ENCODE measurements around the gene FLNB. TPM values are rescaled to one million over a fixed set of nuclear protein-coding genes. Genes with fewer than 3 reads are reported as not detected.

Gene FLNB
- total RNA-seq, 1 experiment from 2014 or later = 83.4 TPM

DNA sequence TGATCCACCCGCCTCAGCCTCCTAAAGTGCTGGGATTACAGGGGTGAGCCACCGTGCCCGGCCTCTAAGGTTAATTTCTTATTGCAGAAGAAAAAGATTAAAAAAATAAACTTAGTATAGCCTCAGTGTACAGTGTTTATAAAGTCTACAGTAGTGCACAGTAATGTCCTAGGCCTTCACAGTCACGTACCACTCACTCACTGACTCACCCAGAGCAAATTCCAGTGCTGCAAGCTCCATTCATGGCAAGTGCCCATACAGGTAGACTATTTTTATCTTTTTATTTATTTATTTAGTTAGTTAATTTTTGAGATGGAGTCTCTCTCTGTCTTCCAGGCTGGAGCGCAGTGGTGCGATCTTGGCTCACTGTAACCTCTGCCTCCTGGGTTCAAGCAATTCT is 3.2 kb upstream of the FLNB start:
- no peak overlapping the region for H2BK120ac ChIP-seq (ENCODE audit: low read depth, low read length, poor library complexity, severe bottlenecking)
- no peak overlapping the region for H2BK5ac ChIP-seq (ENCODE audit: insufficient read length, low read length)
- no peak for DNase-seq
- H3K9ac ChIP-seq (ENCODE audit: extremely low read depth, insufficient read length, low read length) = no peak overlapping the region
- Mint-ChIP-seq H3K4me3 (no peak overlapping the region), H3K9me3 (no peaks in the 10 kb centered on the region; a peak in 2 of 5 replicates), H3K36me3 (ENCODE audit: insufficient read depth in 1 of 3, low read depth in 3 of 3) (no peaks in the 10 kb centered on the region), H3K4me1 (peaks cover 7 to 11% of the 10 kb centered on the region in 2 experiments), H3K27ac (no peak overlapping the region), H3K27me3 (ENCODE audit: low read depth) (no peaks in the 10 kb centered on the region)
- H3K27ac ChIP-seq (ENCODE audit: insufficient read length, low read depth, low read length) = no peak overlapping the region
- no peaks in the 10 kb centered on the region for H3K79me1 ChIP-seq (ENCODE audit: insufficient read depth, low read depth, low read length, poor library complexity, severe bottlenecking)
- H2BK20ac ChIP-seq (ENCODE audit: low read depth, low read length, poor library complexity, severe bottlenecking) = no peak overlapping the region
- no peaks in the 10 kb centered on the region for H3K27me3 ChIP-seq (ENCODE audit: insufficient read depth, low read length)
- no peak overlapping the region for H3K4me2 ChIP-seq (ENCODE audit: insufficient read depth, insufficient read length, low read length)
- no CpG with 5 or more reads among the region's 6 CpGs for WGBS (ENCODE audit: extremely low coverage, insufficient read length, low lambda C conversion rate)
- H4K20me1 ChIP-seq (ENCODE audit: control insufficient read depth, insufficient read depth, insufficient read length) = no peaks in the 10 kb centered on the region
- peaks cover 10% of the 10 kb centered on the region for H3K23me2 ChIP-seq (ENCODE audit: insufficient read length, low read depth, low read length, poor library complexity, severe bottlenecking)
- H3K79me2 ChIP-seq (ENCODE audit: insufficient read depth, low read length) = peaks cover 11% of the 10 kb centered on the region; the same call in 1 of the 2 replicates
- H3K9me3 ChIP-seq (ENCODE audit: control insufficient read depth, low read depth, low read length) = no peaks in the 10 kb centered on the region
- H2AFZ ChIP-seq (ENCODE audit: low read length) = no peak overlapping the region
- H2AK5ac ChIP-seq (ENCODE audit: insufficient read length, low read length) = no peak overlapping the region
- H2BK12ac ChIP-seq (ENCODE audit: insufficient read length, low read depth, low read length) = no peak overlapping the region
- peaks cover 4% of the 10 kb centered on the region; the same call in 1 of the 2 replicates for H3K4me1 ChIP-seq (ENCODE audit: insufficient read depth, low read length)
- H3K14ac ChIP-seq (ENCODE audit: insufficient read depth, low read length) = no peak overlapping the region
- no peak overlapping the region for H4K91ac ChIP-seq (ENCODE audit: insufficient read length, low read depth, low read length)
- no peak overlapping the region for H4K5ac ChIP-seq (ENCODE audit: insufficient read length, low read depth, low read length)
- no peak overlapping the region for H3K23ac ChIP-seq (ENCODE audit: insufficient read length, low read depth, low read length)
- no peak for TF ChIP-seq CTCF (conservative IDR thresholded peaks at IDR 0.05)
- H3K18ac ChIP-seq (ENCODE audit: insufficient read length, low read depth, low read length) = no peak overlapping the region
- no peak overlapping the region for H3K4ac ChIP-seq (ENCODE audit: low read depth, low read length)
- H3T11ph ChIP-seq (ENCODE audit: low read length) = no peak overlapping the region
- H3K56ac ChIP-seq (ENCODE audit: insufficient read length, low read depth, low read length) = no peak overlapping the region
- no peak overlapping the region for H2BK15ac ChIP-seq (ENCODE audit: low read depth, low read length)
- H4K8ac ChIP-seq (replicated peaks; ENCODE audit: insufficient read length, low read depth, low read length) = no peak overlapping the region

Data from H9 (cell line).